Ovary (tissue), 9 donors: ENCODE data around the gene SPPL2A. TPM values are rescaled to one million over a fixed set of nuclear protein-coding genes. Genes with fewer than 3 reads are reported as not detected.

Experiments used
- DNase-seq, 5 donors: peaks; one replicate each; pipeline ENCODE4 v3.0.0-alpha.2; 2019 to 2020
- H3K27ac ChIP-seq, 2 donors: fragments of 200-600 bp; one replicate each; pipeline versions ENCODE4 v1.5.1 to v1.8.0; 2019 to 2022
- H3K27me3 ChIP-seq: fragments of 200-600 bp; one replicate; pipeline ENCODE4 v1.8.0; 2022
- H3K36me3 ChIP-seq: fragments of 200-600 bp; sonication (generic); one replicate; pipeline ENCODE4 v1.5.1; 2019
- H3K4me1 ChIP-seq: one replicate; pipeline ENCODE4 v1.8.1; 2013; ENCODE audit warnings: mild to moderate bottlenecking, moderate library complexity; ENCODE audit not compliant: insufficient read depth
- H3K4me3 ChIP-seq: fragments of 200-600 bp; sonication (generic); one replicate; pipeline ENCODE4 v1.5.1; 2017
- H3K9me3 ChIP-seq, 2 donors: fragments of 200-600 bp in 1 of 2; sonication (generic) in 1 of 2; one replicate each; pipeline versions ENCODE4 v1.5.1 to v1.8.1; 2013 to 2019; ENCODE audit warnings: mild to moderate bottlenecking in 1 of 2, moderate library complexity in 1 of 2
- EP300 ChIP-seq: sonication (generic); formaldehyde crosslinking; IDR thresholded peaks from one replicate; pipeline ENCODE4 v1.6.1; 2017; ENCODE audit warnings: antibody characterized with exemption
- POLR2A ChIP-seq: fragments of 450-650 bp; IDR thresholded peaks from one replicate; pipeline ENCODE4 v1.6.1; 2017; ENCODE audit warnings: antibody characterized with exemption, mild to moderate bottlenecking, moderate library complexity
- WGBS, 3 donors: extraction: QIAGEN DNeasy Blood & Tissue Kit in 1 of 3; methylation state at CpG; one replicate each; pipeline versions ENCODE4 v1.1.5 to v1.1.7; 2013 to 2017; 5-methylcytosine and 5-hydroxymethylcytosine counted together
- intact Hi-C, 4 donors: fragments of 100-400 bp; cut with DNase I; formaldehyde crosslinking; loops; one replicate each; pipeline versions ENCODE4 v1.11.0 to v1.15.1; 2022 to 2023
- polyA plus RNA-seq, 2 donors: library from polyadenylated mRNA; stranded (reverse); fragments of 200-250 nt in 1 of 2; fragments of 350-450 nt in 1 of 2; fragmentation: Illumina TruSeq in 1 of 2; extraction: RNeasy Lipid Tissue Mini Kit (QIAGEN cat#74804) in 1 of 2; gene quantifications; one replicate each; pipeline ENCODE4 v1.2.3, GENCODE V29; 2013 to 2014
- small RNA-seq: library from RNA; depleted of rRNA; stranded (forward); fragments of <200 nt; gene quantifications from one replicate; pipeline ENCODE3, GENCODE V24; 2016
- total RNA-seq, 7 donors: library from RNA; depleted of rRNA in 2 of 7; stranded (reverse); fragments of >200 nt in 2 of 7; fragmentation: NEBNext Ultra II Directional in 3 of 7; extraction: Animal tissue kit (Norgen Biotek cat#: 25700) in 3 of 7; gene quantifications; one replicate each; pipeline versions ENCODE4 v1.1.0 to v1.2.4, GENCODE V29; 2016 to 2023
- TF ChIP-seq, protein P1 (sequence below), 3 donors: fragments of 450-650 bp in 2 of 3; fragments of 200-600 bp in 1 of 3; IDR thresholded peaks; one replicate each; pipeline versions ENCODE4 v1.5.1 to v1.8.0; 2016 to 2022; ENCODE audit warnings: antibody characterized with exemption in 3 of 3, mild to moderate bottlenecking in 1 of 3
- donor health status: DM: no; HTN: no; CAD: no; lungs with moderate emphysema.
- donor health status: DM: no; HTN: no; CAD: no.
- donor health status: Bipolar disorder and iron deficiency.
- donor health status: DM: yes; HTN: yes; CAD: no.
- donor health status: DM: no; HTN: no; CAD: no.
- donor health status: DM: yes; HTN: yes; CAD: no.

The SPPL2A gene
- total and polyA plus RNA-seq, 9 donors: 15.4 to 97.2 (median 55.7) TPM

GRCh38 chr15:50655555-50655954 lies 110.0 kb downstream of the SPPL2A start:
- no peak for DNase-seq
- no peak for TF ChIP-seq POLR2A
- TF ChIP-seq EP300: no peak
- TF ChIP-seq, protein P1, sequence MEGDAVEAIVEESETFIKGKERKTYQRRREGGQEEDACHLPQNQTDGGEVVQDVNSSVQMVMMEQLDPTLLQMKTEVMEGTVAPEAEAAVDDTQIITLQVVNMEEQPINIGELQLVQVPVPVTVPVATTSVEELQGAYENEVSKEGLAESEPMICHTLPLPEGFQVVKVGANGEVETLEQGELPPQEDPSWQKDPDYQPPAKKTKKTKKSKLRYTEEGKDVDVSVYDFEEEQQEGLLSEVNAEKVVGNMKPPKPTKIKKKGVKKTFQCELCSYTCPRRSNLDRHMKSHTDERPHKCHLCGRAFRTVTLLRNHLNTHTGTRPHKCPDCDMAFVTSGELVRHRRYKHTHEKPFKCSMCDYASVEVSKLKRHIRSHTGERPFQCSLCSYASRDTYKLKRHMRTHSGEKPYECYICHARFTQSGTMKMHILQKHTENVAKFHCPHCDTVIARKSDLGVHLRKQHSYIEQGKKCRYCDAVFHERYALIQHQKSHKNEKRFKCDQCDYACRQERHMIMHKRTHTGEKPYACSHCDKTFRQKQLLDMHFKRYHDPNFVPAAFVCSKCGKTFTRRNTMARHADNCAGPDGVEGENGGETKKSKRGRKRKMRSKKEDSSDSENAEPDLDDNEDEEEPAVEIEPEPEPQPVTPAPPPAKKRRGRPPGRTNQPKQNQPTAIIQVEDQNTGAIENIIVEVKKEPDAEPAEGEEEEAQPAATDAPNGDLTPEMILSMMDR (IDR thresholded peaks at IDR 0.05): no peak
- Histone ChIP-seq H3K36me3 (no peaks in the 10 kb centered on the region), H3K4me1 (no peaks in the 10 kb centered on the region), H3K27ac (no peak overlapping the region), H3K27me3 (no peaks in the 10 kb centered on the region), H3K4me3 (no peak overlapping the region), H3K9me3 (no peaks in the 10 kb centered on the region)
- 95 to 96% (median 95%) methylated on average over 4 of the region's 4 CpGs for WGBS, 3 donors
- intact Hi-C loops: no loop called here

DNA sequence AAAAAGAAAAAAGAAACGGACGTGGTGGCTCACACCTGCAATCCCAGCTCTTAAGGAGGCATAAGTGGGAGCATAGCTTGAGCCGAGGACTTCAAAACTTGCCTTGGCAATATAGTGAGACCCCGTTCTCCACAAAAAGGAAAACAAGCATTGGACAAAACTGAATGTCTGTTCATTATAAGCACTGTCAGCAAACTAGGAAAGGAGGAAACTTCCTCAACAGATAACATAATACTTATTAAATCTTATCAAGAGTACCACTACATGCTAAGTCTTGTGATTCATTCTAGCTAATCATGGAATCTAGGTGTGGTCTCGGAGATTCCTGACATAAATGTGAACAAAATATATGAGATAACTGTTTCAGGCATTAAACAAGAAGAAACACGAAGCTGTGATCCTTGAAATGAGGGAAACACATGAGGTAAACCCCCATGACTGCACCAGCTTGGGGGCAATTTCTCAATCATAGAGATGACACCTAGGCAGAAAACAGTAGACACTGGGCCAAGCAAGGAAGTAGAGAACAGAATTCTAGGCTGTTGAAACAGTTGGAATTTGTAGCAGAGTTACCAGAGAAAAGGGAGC lies 112.3 kb downstream of the SPPL2A start:
- intact Hi-C loops: no loop called here
- Histone ChIP-seq H3K4me3 (no peak overlapping the region), H3K27ac (no peak overlapping the region), H3K9me3 (no peaks in the 10 kb centered on the region), H3K36me3 (no peaks in the 10 kb centered on the region), H3K27me3 (no peaks in the 10 kb centered on the region), H3K4me1 (no peaks in the 10 kb centered on the region)
- TF ChIP-seq, protein P1 (IDR thresholded peaks at IDR 0.05): no peak
- TF ChIP-seq POLR2A: no peak
- TF ChIP-seq EP300: no peak
- no peak for DNase-seq
- 84 to 91% (median 87%) methylated on average over 6 of the region's 6 CpGs for WGBS, 3 donors

DNA sequence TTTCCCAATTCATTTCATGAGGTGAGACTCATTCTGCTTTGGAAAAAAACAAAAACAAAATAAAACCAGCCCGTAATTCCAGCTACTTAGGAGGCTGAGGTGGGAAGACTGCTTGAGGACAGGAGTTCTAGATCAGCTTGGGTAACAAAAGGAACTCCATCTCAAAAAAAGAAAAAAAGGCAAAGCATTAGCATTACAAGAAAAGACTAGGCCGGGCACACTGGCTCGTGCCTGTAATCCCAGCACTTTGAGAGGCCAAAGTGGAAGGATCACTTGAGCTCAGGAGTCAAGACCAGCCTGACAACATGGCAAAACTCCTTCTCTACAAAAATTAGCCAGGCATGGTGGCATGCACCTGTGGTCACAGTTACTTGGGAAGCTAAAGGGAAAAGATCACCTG lies 112.8 kb downstream of the SPPL2A start:
- no peaks in the 10 kb centered on the region for H3K27me3 ChIP-seq
- DNase-seq: no peak
- H3K36me3 ChIP-seq: no peaks in the 10 kb centered on the region
- H3K27ac ChIP-seq: no peak overlapping the region
- no peaks in the 10 kb centered on the region for H3K9me3 ChIP-seq
- no peak for TF ChIP-seq POLR2A
- WGBS, 3 donors: 91% methylated on average over 3 of the region's 3 CpGs
- no peak overlapping the region for H3K4me3 ChIP-seq
- no peaks in the 10 kb centered on the region for H3K4me1 ChIP-seq
- intact Hi-C loops: no loop called here

Small RNA genes within 50 kb of the gene (small RNA-seq; reads per million reads assigned to genes)
- gene AC012100.1: not detected
- gene RN7SL354P: not detected

Other genes starting within 250 kb of the SPPL2A start
- under 1 TPM in 2 of 7 donors, not detected in 5; 0.62 to 0.81 TPM for gene USP50, start 219.0 kb downstream of the SPPL2A start, total RNA-seq
- not detected for gene USP50, start 219.0 kb downstream of the SPPL2A start, polyA plus RNA-seq
- 10 to 100 TPM; 25.2 to 57.2 (median 43.5) TPM for gene TRPM7, start 78.9 kb downstream of the SPPL2A start, total RNA-seq
- gene TRPM7, start 78.9 kb downstream of the SPPL2A start, polyA plus RNA-seq: 10 to 100 TPM; 12.4 to 18.7 TPM
- gene AP4E1, start 143.0 kb upstream of the SPPL2A start, total RNA-seq: 10 to 100 TPM in 3 of 7 donors, 1 to 10 TPM in 4; 3.7 to 12.7 (median 8.6) TPM
- gene AP4E1, start 143.0 kb upstream of the SPPL2A start, polyA plus RNA-seq: 1 to 10 TPM; 3.1 to 4.7 TPM